ENCODE results near the gene KDELR1. TPM values are rescaled to one million over a fixed set of nuclear protein-coding genes. Genes with fewer than 3 reads are reported as not detected.

The KDELR1 gene
- total and polyA plus RNA-seq, 9 of the 15 experiments (the other 6 are each of a cell fraction or from before 2014, with no cell fraction given) = 6.1 to 165 (median 58.5) TPM

DNA sequence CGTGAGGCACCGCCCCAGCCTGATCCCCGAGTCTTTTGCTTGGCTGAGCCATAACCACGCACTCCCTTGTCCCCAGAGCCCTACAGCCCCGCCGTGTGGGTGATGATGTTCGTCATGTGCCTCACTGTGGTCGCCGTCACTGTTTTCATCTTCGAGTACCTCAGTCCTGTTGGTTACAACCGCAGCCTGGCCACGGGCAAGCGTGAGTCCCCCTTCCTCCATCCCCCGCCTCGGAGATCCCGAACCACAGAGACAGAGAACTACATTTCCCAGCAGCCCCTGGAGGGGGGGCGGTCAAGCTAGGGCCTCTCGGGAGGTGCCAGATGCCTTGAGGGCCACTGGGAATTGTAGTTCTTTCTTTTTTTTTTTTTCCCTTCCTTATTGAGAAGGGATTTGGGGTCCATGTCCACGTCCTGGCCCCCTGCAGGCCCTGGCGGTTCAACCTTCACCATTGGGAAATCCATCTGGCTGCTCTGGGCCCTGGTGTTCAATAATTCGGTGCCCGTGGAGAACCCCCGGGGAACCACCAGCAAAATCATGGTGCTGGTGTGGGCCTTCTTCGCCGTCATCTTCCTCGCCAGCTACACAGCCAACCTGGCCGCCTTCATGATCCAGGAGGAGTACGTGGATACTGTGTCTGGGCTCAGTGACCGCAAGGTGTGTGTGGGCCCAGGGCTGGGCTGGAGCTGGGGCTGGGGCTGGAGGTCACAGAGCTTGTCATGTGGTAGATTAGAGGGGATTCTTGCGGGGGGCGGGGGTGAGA, 28.0 kb upstream of the KDELR1 start:
- intact Hi-C loops (cut with micrococcal nuclease) = loop anchor here (2.0 kb wide), 1 partner anchor 21 kb away; no protein-coding TSS in a partner anchor
- Histone ChIP-seq H3K9ac (ENCODE audit: insufficient read depth in 1 of 2, low read depth in 2 of 2, low read length in 2 of 2) (peak overlapping the region; percentile 39 to 54; a peak in 2 of 4 replicates), H4K20me1 (replicated peaks; ENCODE audit: control insufficient read depth, insufficient read depth, low read length) (no peaks in the 10 kb centered on the region), H3K4me1 (replicated peaks in 1 of 2; ENCODE audit: control insufficient read depth in 2 of 2, insufficient read depth in 2 of 2, low read length in 2 of 2) (peaks cover 17 to 50% of the 10 kb centered on the region in 2 experiments), H3K36me3 (ENCODE audit: control insufficient read depth, insufficient read depth, low read length) (peaks cover 72% of the 10 kb centered on the region; the same call in 2 of the 3 replicates), H3K9me3 (replicated peaks; ENCODE audit: control insufficient read depth, insufficient read depth, low read depth, low read length) (no peaks in the 10 kb centered on the region), H3K27ac (ENCODE audit: extremely low read depth, low read depth, low read length) (peak overlapping the region; percentile 56; the same call in 1 of the 3 replicates), H2AFZ (ENCODE audit: low read depth, low read length) (peak overlapping the region; percentile 29; the same call in 1 of the 2 replicates), H3K79me2 (ENCODE audit: control insufficient read depth, insufficient read depth, low read length) (0 out of 3 replicates have a peak, but pooled peaks cover 2% of the 10 kb centered on the region), H3K4me2 (ENCODE audit: insufficient read depth, low read length) (no peak overlapping the region), H3K4me3 (no peak overlapping the region), H3K9me1 (ENCODE audit: control insufficient read depth, insufficient read depth, low read length) (no peaks in the 10 kb centered on the region), H3K27me3 (ENCODE audit: control insufficient read depth in 2 of 2, insufficient read depth in 2 of 2, low read length in 2 of 2) (no peaks in the 10 kb centered on the region)
- no TSS peak for BruUV-seq (replicated peaks)
- FAIRE-seq (no peak), ATAC-seq (peak; percentile 69), DNase-seq (ENCODE audit: extremely low read depth in 1 of 4, low spot score in 3 of 4) (peak; percentile 56 to 70 (median 66))
- POLR2A ChIA-PET = interaction anchor here (0.6 kb wide), 3 partner anchors 61 to 1187 kb away, joined by 3 to 5 read pairs (median 4); no protein-coding TSS in a partner anchor
- CTCF ChIA-PET (ENCODE audit: low intra/inter-chr PET ratio) = no interaction called here
- 87% methylated on average over 27 of the region's 31 CpGs for WGBS (ENCODE audit: insufficient coverage, low coverage, missing lambda C conversion rate)
- in situ Hi-C loops (cut with MboI) = no loop called here
- TF ChIP-seq, protein P1, sequence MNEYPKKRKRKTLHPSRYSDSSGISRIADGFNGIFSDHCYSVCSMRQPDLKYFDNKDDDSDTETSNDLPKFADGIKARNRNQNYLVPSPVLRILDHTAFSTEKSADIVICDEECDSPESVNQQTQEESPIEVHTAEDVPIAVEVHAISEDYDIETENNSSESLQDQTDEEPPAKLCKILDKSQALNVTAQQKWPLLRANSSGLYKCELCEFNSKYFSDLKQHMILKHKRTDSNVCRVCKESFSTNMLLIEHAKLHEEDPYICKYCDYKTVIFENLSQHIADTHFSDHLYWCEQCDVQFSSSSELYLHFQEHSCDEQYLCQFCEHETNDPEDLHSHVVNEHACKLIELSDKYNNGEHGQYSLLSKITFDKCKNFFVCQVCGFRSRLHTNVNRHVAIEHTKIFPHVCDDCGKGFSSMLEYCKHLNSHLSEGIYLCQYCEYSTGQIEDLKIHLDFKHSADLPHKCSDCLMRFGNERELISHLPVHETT (CRISPR knock-in tag; conservative IDR thresholded peaks at IDR 0.05 in 1 of 2, IDR thresholded peaks at IDR 0.05 in 1 of 2) = 0 out of 4 replicates have a peak, but pooled peaks of 1 of the 2 experiments have one; percentile 13
- TF ChIP-seq JUND (IDR thresholded peaks at IDR 0.05; ENCODE audit: borderline replicate concordance, low read depth, low read length) (no peak), JUND (tag; IDR thresholded peaks at IDR 0.05; ENCODE audit: borderline replicate concordance, low read depth, low read length) (no peak), SOX6 (IDR thresholded peaks at IDR 0.05) (no peak), SREBF1 (IDR thresholded peaks at IDR 0.05; ENCODE audit: borderline replicate concordance, low read depth, low read length) (no peak), KLF1 (tag; IDR thresholded peaks at IDR 0.05) (no peak), POLR2H (tag; IDR thresholded peaks at IDR 0.05; ENCODE audit: low read depth) (no peak), KAT2B (IDR thresholded peaks at IDR 0.05; ENCODE audit: low read depth, low read length) (no peak), CTBP1 (IDR thresholded peaks at IDR 0.05; ENCODE audit: borderline replicate concordance) (no peak), SMC3 (conservative IDR thresholded peaks at IDR 0.05; ENCODE audit: insufficient read depth, low read depth, low read length) (no peak), ZNF12 (CRISPR knock-in tag; IDR thresholded peaks at IDR 0.05) (no peak), SMARCA4 (IDR thresholded peaks at IDR 0.05) (no peak), SRSF7 (optimal IDR thresholded peaks at IDR 0.05; ENCODE audit: low read depth, low read length) (no peak), ZZZ3 (IDR thresholded peaks at IDR 0.05) (no peak), GTF2E2 (tag; IDR thresholded peaks at IDR 0.05) (no peak), TCF3 (CRISPR knock-in tag; IDR thresholded peaks at IDR 0.05) (no peak), DIDO1 (tag; IDR thresholded peaks at IDR 0.05; ENCODE audit: low read depth) (no peak), CREM (IDR thresholded peaks at IDR 0.05; ENCODE audit: low read depth) (no peak)
- TF ChIP-seq, protein P2, sequence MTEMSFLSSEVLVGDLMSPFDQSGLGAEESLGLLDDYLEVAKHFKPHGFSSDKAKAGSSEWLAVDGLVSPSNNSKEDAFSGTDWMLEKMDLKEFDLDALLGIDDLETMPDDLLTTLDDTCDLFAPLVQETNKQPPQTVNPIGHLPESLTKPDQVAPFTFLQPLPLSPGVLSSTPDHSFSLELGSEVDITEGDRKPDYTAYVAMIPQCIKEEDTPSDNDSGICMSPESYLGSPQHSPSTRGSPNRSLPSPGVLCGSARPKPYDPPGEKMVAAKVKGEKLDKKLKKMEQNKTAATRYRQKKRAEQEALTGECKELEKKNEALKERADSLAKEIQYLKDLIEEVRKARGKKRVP (CRISPR knock-in tag; IDR thresholded peaks at IDR 0.05) = no peak
- TF ChIP-seq, protein P3, sequence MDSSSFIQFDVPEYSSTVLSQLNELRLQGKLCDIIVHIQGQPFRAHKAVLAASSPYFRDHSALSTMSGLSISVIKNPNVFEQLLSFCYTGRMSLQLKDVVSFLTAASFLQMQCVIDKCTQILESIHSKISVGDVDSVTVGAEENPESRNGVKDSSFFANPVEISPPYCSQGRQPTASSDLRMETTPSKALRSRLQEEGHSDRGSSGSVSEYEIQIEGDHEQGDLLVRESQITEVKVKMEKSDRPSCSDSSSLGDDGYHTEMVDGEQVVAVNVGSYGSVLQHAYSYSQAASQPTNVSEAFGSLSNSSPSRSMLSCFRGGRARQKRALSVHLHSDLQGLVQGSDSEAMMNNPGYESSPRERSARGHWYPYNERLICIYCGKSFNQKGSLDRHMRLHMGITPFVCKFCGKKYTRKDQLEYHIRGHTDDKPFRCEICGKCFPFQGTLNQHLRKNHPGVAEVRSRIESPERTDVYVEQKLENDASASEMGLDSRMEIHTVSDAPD (CRISPR knock-in tag; IDR thresholded peaks at IDR 0.05) = no peak

All from K562 (cell line).